Naive thymus-derived CD8-positive, alpha-beta T cell (primary cell): Measurements from ENCODE around the gene C1QTNF4. TPM values are rescaled to one million over a fixed set of nuclear protein-coding genes. Genes with fewer than 3 reads are reported as not detected.
"Not testable (repeated sequence)": the region's sequence is repeated elsewhere in the genome, so short reads cannot be mapped to it uniquely, and the experiment has no call there.

Experiments
- ATAC-seq, 2 donors: fragments of 150-1000 bp; cut with Tn5 transposase in 1 of 2; sonication (Bioruptor Pico), chemical (Tn5 transposase) in 1 of 2; 1 replicate in 1 of 2; 2 replicates in 1 of 2; pipeline ENCODE4 v1.10.0; 2021; ENCODE audit warnings: mild to moderate bottlenecking in 2 of 2, moderate library complexity in 2 of 2
- POLR2A ChIA-PET: fragments of 350-600 bp; sonication (Branson Sonifier 250); formaldehyde crosslinking; loops from one replicate; lab custom pipeline; 2021; ENCODE audit warnings: antibody characterized with exemption; lab: Charles Lee
- DNase-seq, 10 donors: peaks; one replicate each; pipeline versions ENCODE4 v3.0.0 to v3.0.0-alpha.2; 2020 to 2022
- H3K27ac Mint-ChIP-seq, 10 donors: one replicate each; pipeline ENCODE4 v1.8.0; 2020 to 2022; ENCODE audit warnings: mild to moderate bottlenecking in 10 of 10, mixed read lengths in 10 of 10, moderate library complexity in 4 of 10, inconsistent platforms in 1 of 10
- H3K27me3 Mint-ChIP-seq, 5 donors: one replicate each; pipeline ENCODE4 v1.8.0; 2021 to 2022; ENCODE audit warnings: mixed read lengths in 5 of 5
- H3K36me3 Mint-ChIP-seq, 3 donors: one replicate each; pipeline ENCODE4 v1.8.0; 2020 to 2022; ENCODE audit warnings: mixed read lengths in 3 of 3, mild to moderate bottlenecking in 2 of 3, inconsistent platforms in 1 of 3
- H3K4me1 Mint-ChIP-seq, 4 donors: one replicate each; pipeline ENCODE4 v1.8.0; 2021 to 2022; ENCODE audit warnings: mixed read lengths in 4 of 4
- H3K4me3 Mint-ChIP-seq, 10 donors: one replicate each; pipeline ENCODE4 v1.8.0; 2020 to 2022; ENCODE audit warnings: mild to moderate bottlenecking in 10 of 10, mixed read lengths in 10 of 10, moderate library complexity in 6 of 10, inconsistent platforms in 1 of 10
- H3K9me3 Mint-ChIP-seq, 9 donors: one replicate each; pipeline ENCODE4 v1.8.0; 2020 to 2022; ENCODE audit warnings: mixed read lengths in 9 of 9, mild to moderate bottlenecking in 3 of 9, inconsistent platforms in 1 of 9, moderate library complexity in 1 of 9
- polyA plus RNA-seq, 3 donors: library from polyadenylated mRNA; unstranded; fragments of 300-500 nt; fragmentation: Illumina TruSeq; gene quantifications; one replicate each; pipeline ENCODE4 v1.2.3, GENCODE V29; 2021
- total RNA-seq, 8 experiments: library from RNA in 2 of 8; stranded (reverse) in 2 of 8; gene quantifications; one replicate each; pipeline ENCODE4 v1.2.3 and lab custom pipeline; 2021 to 2026

The C1QTNF4 gene
- total and polyA plus RNA-seq, 5 experiments from 2014 or later, result 0.22 to 1.2 (median 0.91) TPM; not detected in 2

GRCh38 chr11:47560426-47560825 is 33.8 kb downstream of the C1QTNF4 start:
- ATAC-seq (no peak), DNase-seq (no peak)
- H3K27ac Mint-ChIP-seq, result no peak overlapping the region
- POLR2A ChIA-PET, result interaction anchor here (0.7 kb wide), 2 partner anchors 212 to 281 kb away, joined by 5 to 9 read pairs; no protein-coding TSS in a partner anchor
- peaks cover 4 to 17% (median 8%) of the 10 kb centered on the region in 4 donors for H3K4me1 Mint-ChIP-seq
- H3K4me3 Mint-ChIP-seq, result no peak overlapping the region
- no peaks in the 10 kb centered on the region for H3K9me3 Mint-ChIP-seq
- no peaks in the 10 kb centered on the region for H3K27me3 Mint-ChIP-seq
- H3K36me3 Mint-ChIP-seq, result no peaks in the 10 kb centered on the region

DNA sequence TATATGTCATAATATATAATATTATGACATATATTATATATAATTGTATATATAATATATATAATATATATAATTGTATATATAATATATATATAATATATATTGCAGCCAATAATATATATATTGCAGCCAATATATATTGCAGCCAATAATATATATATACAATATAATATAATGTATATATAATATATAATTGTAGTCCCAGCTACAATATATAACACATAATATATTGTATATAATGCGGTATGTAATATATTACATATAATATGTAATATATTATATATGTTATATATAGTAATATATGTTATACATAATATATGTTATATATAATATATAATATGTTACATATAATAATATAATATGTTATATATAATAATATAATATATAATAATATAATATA is 35.5 kb downstream of the C1QTNF4 start:
- DNase-seq (no peak), ATAC-seq (no peak)
- Mint-ChIP-seq H3K27me3 (no peaks in the 10 kb centered on the region), H3K27ac (no peak overlapping the region), H3K9me3 (no peaks in the 10 kb centered on the region), H3K4me3 (no peak overlapping the region), H3K36me3 (no peaks in the 10 kb centered on the region), H3K4me1 (peaks cover 0 to 8% (median 2%) of the 10 kb centered on the region in 4 donors)
- POLR2A ChIA-PET, result no interaction called here

DNA sequence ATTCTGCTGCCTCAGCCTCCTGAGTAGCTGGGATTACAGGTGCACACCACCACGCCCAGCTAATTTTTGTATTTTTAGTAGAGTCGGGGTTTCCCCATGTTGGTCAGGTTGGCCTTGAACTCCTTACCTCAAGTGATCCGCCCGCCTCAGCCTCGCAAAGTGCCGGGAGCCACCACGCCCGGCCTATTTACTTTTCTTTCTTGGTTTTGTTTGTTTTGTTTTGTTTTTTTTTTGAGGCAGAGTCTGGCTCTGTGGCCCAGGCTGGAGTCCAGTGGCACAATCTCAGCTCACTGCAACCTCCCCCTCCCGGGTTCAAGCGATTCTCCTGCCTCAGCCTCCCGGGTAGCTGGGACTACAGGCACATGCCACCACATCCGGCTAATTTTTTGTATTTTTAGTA is 37.2 kb downstream of the C1QTNF4 start:
- DNase-seq, H3K27me3 Mint-ChIP-seq, H3K4me3 Mint-ChIP-seq, H3K9me3 Mint-ChIP-seq, H3K36me3 Mint-ChIP-seq, ATAC-seq, H3K27ac Mint-ChIP-seq: not testable (repeated sequence)
- POLR2A ChIA-PET, result interaction anchor here (0.5 kb wide), 1 partner anchor 135 kb away, joined by 3 read pairs; no protein-coding TSS in a partner anchor
- H3K4me1 Mint-ChIP-seq, result peaks cover 8 to 14% (median 11%) of the 10 kb centered on the region in 4 donors

DNA sequence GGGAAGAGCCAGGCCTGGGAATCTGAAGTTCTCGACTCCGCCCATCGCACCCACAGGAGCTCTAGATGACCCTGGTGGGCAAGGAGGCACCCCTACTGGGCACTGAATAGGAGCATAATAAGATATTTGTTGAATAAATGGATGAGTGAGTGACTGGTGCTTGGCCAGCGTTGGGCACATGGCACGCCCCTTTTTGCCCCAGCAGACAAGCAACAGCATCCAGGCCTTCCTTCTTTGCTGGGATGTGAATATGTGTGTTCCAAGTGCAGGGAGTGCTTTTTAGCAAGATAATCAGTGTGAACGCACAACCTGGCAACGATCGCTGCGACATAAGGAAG is 40.8 kb downstream of the C1QTNF4 start:
- POLR2A ChIA-PET, result interaction anchor here (0.8 to 3.9 kb wide), 5 partner anchors 12 to 127 kb away, joined by 3 to 26 read pairs (median 5); partner anchors contain the start of genes KBTBD4, MTCH2, NDUFS3 and PSMC3
- DNase-seq (no peak), ATAC-seq (peak; percentile 9 to 27)
- Mint-ChIP-seq H3K4me3 (peak overlapping the region; percentile 75 to 98 (median 90)), H3K27ac (peak overlapping the region; percentile 33 to 98 (median 87)), H3K9me3 (no peaks in the 10 kb centered on the region), H3K27me3 (no peaks in the 10 kb centered on the region), H3K4me1 (peaks cover 17 to 43% (median 38%) of the 10 kb centered on the region in 4 donors), H3K36me3 (peaks cover 0 to 14% (median 0%) of the 10 kb centered on the region in 3 donors)

DNA sequence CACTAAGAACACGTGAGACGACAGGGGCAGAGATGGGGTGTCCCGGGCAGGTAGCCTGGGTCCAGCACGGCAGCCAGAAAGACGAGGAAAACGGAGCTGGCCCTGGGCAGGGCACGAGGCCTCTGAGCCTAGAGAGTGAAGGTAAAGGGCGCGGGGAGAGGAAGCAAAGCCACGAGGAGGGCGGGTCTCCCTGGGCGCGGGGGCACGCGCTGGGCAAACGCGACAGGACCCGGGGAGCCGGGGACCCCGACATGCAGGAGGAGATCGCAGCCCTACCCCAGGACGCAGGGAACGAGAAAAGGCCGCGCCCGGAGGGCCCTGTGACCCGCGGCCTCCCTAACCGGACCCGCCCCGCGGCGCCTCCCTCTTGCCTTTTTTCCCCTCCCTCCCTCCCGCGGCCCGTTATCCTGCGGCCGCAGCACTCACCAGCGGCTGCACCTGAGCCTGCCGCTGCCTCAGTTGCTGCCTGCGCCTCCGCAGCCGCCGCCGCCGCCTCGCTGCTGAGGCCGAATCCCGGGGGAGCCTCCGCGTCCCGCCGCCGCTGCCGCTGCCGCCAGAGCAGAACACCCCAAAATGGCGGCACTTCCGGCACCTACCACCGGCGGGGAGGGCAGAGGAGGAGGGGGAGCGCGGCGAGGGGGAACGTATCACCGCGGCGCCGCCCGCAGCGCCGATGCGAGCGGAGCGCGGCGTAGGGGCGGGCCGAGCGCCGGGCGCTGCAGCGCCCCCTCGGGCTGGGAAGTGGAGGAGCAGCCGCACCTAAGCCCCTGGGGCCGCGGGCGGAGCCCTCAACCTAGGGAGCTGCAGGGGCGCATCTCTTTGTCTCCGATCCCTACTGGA is 41.4 kb downstream of the C1QTNF4 start, which contains the start of gene CELF1:
TSS of gene CELF1 (minus strand) at position 567 of the 840 bp plus-strand sequence. CDS start 53,609 bp downstream, outside the sequence.
- ATAC-seq, result peak; percentile 88 to 94
- DNase-seq, result peak; percentile 87 to 94 (median 92)
- peak within 1 kb of the TSS; percentile 90 to 98 (median 97) for H3K27ac Mint-ChIP-seq
- peaks cover 17 to 49% (median 43%) of the 10 kb centered on the region in 4 donors for H3K4me1 Mint-ChIP-seq
- H3K36me3 Mint-ChIP-seq, result peaks cover 0 to 19% (median 0%) of the 10 kb centered on the region in 3 donors
- POLR2A ChIA-PET, result interaction anchor here (0.8 to 3.9 kb wide), 9 partner anchors 11 to 295 kb away, joined by 3 to 26 read pairs (median 5); partner anchors contain the start of genes FNBP4, KBTBD4, MTCH2 and NDUFS3
- H3K9me3 Mint-ChIP-seq, result no peaks in the 10 kb centered on the region
- H3K4me3 Mint-ChIP-seq, result peak within 1 kb of the TSS; percentile 94 to 98 (median 96)
- H3K27me3 Mint-ChIP-seq, result no peaks in the 10 kb centered on the region

- peak in 1 of 10 donors; percentile 19 for DNase-seq
- Mint-ChIP-seq H3K4me3 (peak overlapping the region; percentile 94 to 98 (median 96)), H3K4me1 (peaks cover 19 to 54% (median 49%) of the 10 kb centered on the region in 4 donors), H3K27ac (peak overlapping the region; percentile 90 to 98 (median 97)), H3K36me3 (peaks cover 0 to 24% (median 0%) of the 10 kb centered on the region in 3 donors), H3K27me3 (no peaks in the 10 kb centered on the region), H3K9me3 (no peaks in the 10 kb centered on the region)
- no peak for ATAC-seq
- POLR2A ChIA-PET, result interaction anchor here (0.6 to 3.9 kb wide), 11 partner anchors 11 to 301 kb away, joined by 3 to 26 read pairs (median 4); partner anchors contain the start of genes FNBP4, KBTBD4, NDUFS3 and NUP160
These were observed 42.1 kb downstream of the C1QTNF4 start for GRCh38 chr11:47552056-47552565.

GRCh38 chr11:47551086-47551485 is 43.1 kb downstream of the C1QTNF4 start:
- DNase-seq, result no peak
- H3K4me1 Mint-ChIP-seq, result peaks cover 21 to 61% (median 54%) of the 10 kb centered on the region in 4 donors
- no peak for ATAC-seq

GRCh38 chr11:47550288-47551047 is 43.7 kb downstream of the C1QTNF4 start:
- DNase-seq (no peak), ATAC-seq (no peak)
- peak overlapping the region; percentile 86 to 98 (median 96) for H3K4me3 Mint-ChIP-seq
- POLR2A ChIA-PET, result interaction anchor here (0.6 to 3.9 kb wide), 5 partner anchors 10 to 165 kb away, joined by 3 to 25 read pairs (median 3); partner anchors contain the start of gene PTPMT1
- peaks cover 0 to 33% (median 0%) of the 10 kb centered on the region in 3 donors for H3K36me3 Mint-ChIP-seq
- H3K4me1 Mint-ChIP-seq, result peaks cover 21 to 63% (median 54%) of the 10 kb centered on the region in 4 donors
- no peaks in the 10 kb centered on the region for H3K9me3 Mint-ChIP-seq
- H3K27me3 Mint-ChIP-seq, result no peaks in the 10 kb centered on the region
- peak overlapping the region in 9 of 10 donors; percentile 12 to 98 (median 75) for H3K27ac Mint-ChIP-seq

More at GRCh38 chr11:47551086-47551485, 43.1 kb downstream of the C1QTNF4 start:
- Mint-ChIP-seq H3K4me3 (peak overlapping the region; percentile 94 to 98 (median 96)), H3K27me3 (no peaks in the 10 kb centered on the region), H3K36me3 (peaks cover 0 to 33% (median 0%) of the 10 kb centered on the region in 3 donors), H3K9me3 (no peaks in the 10 kb centered on the region), H3K27ac (peak overlapping the region in 8 of 10 donors; percentile 90 to 98 (median 97))
- POLR2A ChIA-PET, result interaction anchor here (0.6 to 3.9 kb wide), 9 partner anchors 10 to 297 kb away, joined by 3 to 26 read pairs (median 4); partner anchors contain the start of genes KBTBD4, NDUFS3, NUP160 and PTPMT1

GRCh38 chr11:47546274-47546673 is 47.9 kb downstream of the C1QTNF4 start:
- not testable (repeated sequence) for ATAC-seq, H3K27me3 Mint-ChIP-seq, H3K27ac Mint-ChIP-seq, DNase-seq, H3K9me3 Mint-ChIP-seq
- POLR2A ChIA-PET, result interaction anchor here (0.7 kb wide), 1 partner anchor 69 kb away, joined by 6 read pairs; no protein-coding TSS in a partner anchor
- Mint-ChIP-seq H3K4me3 (peak overlapping the region in 1 of 10 donors; percentile 60), H3K4me1 (peaks cover 22 to 86% (median 70%) of the 10 kb centered on the region in 4 donors), H3K36me3 (peaks cover 0 to 35% (median 0%) of the 10 kb centered on the region in 3 donors)

DNA sequence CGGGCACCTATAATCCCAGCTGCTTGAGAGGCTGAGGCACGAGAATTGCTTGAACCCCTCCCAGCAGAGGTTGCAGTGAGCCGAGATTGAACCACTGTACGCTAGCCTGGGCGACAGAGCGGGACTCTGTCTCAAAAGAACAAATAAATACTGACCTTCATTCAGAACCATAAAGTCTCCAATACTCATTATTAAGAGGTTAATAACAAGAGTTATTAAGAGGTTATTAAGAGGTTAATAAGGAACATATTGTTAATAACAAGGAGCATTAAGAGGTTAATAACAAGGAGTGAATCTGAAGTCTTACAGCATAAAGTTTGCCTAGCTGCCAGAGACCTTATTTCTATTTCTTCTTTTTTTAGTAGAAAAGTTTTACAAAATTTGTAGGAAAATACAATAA is 48.9 kb downstream of the C1QTNF4 start:
- POLR2A ChIA-PET, result no interaction called here
- Mint-ChIP-seq H3K4me3 (peak overlapping the region in 2 of 10 donors; percentile 24 to 38), H3K27ac (no peak overlapping the region), H3K36me3 (peaks cover 0 to 37% (median 0%) of the 10 kb centered on the region in 3 donors), H3K9me3 (no peaks in the 10 kb centered on the region), H3K27me3 (no peaks in the 10 kb centered on the region), H3K4me1 (peaks cover 25 to 86% (median 70%) of the 10 kb centered on the region in 4 donors)
- ATAC-seq (no peak), DNase-seq (no peak)

DNA sequence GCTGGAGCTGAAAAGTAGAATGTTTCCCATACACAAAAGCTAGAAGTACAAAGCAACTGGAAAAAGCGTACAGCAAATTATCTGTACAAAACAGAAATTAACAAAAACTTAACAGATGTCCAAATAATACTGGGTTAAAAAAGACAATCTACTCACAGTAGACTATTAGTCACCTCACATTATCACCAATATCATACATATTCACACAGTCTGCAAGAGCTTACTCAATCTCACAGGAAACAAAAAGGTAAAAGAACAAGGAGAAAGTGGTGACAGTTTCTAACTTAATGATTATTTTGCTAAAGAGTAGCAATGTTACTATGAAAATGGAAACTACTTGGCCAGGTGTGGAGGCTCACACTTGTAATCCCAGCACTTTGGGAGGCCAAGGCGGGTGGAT is 53.1 kb downstream of the C1QTNF4 start:
- H3K27ac Mint-ChIP-seq, result peak overlapping the region in 9 of 10 donors; percentile 14 to 95 (median 67)
- no peaks in the 10 kb centered on the region for H3K9me3 Mint-ChIP-seq
- H3K36me3 Mint-ChIP-seq, result peaks cover 0 to 14% (median 3%) of the 10 kb centered on the region in 3 donors
- POLR2A ChIA-PET, result interaction anchor here (1.3 kb wide), 1 partner anchor 11 kb away, joined by 4 read pairs; the partner anchor contains the start of gene CELF1
- H3K4me3 Mint-ChIP-seq, result peak overlapping the region in 9 of 10 donors; percentile 25 to 79 (median 57)
- H3K27me3 Mint-ChIP-seq, result no peaks in the 10 kb centered on the region
- ATAC-seq (no peak), DNase-seq (no peak)
- H3K4me1 Mint-ChIP-seq, result peaks cover 29 to 89% (median 70%) of the 10 kb centered on the region in 4 donors
